ENCODE results near the gene FOXC1.

DNA sequence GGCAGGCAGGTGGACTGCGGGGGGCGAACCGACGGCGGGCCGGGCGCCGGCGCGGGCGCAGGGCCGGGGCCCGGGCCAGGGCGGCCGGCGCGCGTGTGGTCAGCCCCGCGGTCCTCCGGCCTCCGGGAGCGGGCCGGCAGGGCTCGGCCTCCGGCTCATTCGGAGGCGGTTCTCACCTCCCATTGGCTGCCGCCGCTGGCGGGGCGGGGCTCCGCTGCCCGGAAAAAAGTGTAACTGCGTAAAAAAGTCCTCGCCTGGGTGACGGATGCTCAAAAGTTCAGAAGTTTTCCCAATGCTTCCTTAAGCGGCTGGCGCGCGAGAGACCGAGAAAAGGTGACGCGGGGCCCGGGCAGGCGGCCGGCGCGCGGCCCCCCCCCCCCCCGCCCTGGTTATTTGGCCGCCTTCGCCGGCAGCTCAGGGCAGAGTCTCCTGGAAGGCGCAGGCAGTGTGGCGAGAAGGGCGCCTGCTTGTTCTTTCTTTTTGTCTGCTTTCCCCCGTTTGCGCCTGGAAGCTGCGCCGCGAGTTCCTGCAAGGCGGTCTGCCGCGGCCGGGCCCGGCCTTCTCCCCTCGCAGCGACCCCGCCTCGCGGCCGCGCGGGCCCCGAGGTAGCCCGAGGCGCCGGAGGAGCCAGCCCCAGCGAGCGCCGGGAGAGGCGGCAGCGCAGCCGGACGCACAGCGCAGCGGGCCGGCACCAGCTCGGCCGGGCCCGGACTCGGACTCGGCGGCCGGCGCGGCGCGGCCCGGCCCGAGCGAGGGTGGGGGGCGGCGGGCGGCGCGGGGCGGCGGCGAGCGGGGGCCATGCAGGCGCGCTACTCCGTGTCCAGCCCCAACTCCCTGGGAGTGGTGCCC is at the start of gene FOXC1:
- TF ChIP-seq RFX5 (IDR thresholded peaks at IDR 0.05; ENCODE audit: low read length) (no peak), MEF2A (IDR thresholded peaks at IDR 0.05; ENCODE audit: borderline replicate concordance, low read depth) (no peak), EP300 (IDR thresholded peaks at IDR 0.05; ENCODE audit: borderline replicate concordance in 1 of 2, low read depth in 1 of 2, low read length in 1 of 2) (no peak), MXI1 (IDR thresholded peaks at IDR 0.05; ENCODE audit: low read depth, low read length) (peak; percentile 57)
- TF ChIP-seq, protein P1, sequence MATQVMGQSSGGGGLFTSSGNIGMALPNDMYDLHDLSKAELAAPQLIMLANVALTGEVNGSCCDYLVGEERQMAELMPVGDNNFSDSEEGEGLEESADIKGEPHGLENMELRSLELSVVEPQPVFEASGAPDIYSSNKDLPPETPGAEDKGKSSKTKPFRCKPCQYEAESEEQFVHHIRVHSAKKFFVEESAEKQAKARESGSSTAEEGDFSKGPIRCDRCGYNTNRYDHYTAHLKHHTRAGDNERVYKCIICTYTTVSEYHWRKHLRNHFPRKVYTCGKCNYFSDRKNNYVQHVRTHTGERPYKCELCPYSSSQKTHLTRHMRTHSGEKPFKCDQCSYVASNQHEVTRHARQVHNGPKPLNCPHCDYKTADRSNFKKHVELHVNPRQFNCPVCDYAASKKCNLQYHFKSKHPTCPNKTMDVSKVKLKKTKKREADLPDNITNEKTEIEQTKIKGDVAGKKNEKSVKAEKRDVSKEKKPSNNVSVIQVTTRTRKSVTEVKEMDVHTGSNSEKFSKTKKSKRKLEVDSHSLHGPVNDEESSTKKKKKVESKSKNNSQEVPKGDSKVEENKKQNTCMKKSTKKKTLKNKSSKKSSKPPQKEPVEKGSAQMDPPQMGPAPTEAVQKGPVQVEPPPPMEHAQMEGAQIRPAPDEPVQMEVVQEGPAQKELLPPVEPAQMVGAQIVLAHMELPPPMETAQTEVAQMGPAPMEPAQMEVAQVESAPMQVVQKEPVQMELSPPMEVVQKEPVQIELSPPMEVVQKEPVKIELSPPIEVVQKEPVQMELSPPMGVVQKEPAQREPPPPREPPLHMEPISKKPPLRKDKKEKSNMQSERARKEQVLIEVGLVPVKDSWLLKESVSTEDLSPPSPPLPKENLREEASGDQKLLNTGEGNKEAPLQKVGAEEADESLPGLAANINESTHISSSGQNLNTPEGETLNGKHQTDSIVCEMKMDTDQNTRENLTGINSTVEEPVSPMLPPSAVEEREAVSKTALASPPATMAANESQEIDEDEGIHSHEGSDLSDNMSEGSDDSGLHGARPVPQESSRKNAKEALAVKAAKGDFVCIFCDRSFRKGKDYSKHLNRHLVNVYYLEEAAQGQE (IDR thresholded peaks at IDR 0.05; ENCODE audit: low read depth, low read length) = no peak

Data from SK-N-SH (cell line).